ENCODE measurements around the gene SLC7A5. TPM values are rescaled to one million over a fixed set of nuclear protein-coding genes. Genes with fewer than 3 reads are reported as not detected.

The SLC7A5 gene
- total RNA-seq, 1 donor from 2014 or later = 13.5 TPM

DNA sequence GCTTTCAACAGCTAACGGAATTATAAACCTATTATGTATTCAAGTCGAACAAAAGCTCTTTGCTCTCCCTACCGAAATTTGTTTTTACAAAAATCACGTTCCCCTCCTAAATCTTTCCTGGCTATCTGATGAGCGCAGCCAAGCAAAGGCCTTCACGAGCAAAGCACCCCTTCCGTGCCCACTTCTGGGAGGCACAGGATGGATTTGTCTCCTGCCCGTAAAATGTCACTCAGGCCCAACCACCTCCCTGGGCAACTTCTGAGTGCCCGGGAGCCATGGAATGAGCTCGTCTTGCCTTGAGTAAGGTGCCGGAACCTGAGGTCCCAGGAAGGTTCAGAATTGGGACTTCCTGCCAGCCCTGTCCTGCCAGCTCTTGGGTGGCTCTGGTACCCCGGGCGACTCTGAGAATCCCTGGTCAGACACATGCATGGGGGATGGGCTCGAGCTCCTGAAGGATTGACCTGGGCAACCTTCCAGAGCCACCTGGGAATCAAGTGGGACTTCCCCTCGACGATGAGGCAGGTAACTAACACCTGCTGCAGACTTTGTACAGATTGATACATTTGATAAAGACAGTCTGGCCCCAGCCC is 19.8 kb downstream of the SLC7A5 start:
- Histone ChIP-seq H3K36me3 (no peaks in the 10 kb centered on the region), H3K9me3 (no peaks in the 10 kb centered on the region), H3K4me1 (peaks cover 26% of the 10 kb centered on the region), H3K27ac (no peak overlapping the region), H3K4me3 (no peak overlapping the region), H3K27me3 (no peaks in the 10 kb centered on the region)
- intact Hi-C loops (cut with DNase I) = no loop called here
- ATAC-seq (no peak), DNase-seq (no peak)
- TF ChIP-seq, protein P1, sequence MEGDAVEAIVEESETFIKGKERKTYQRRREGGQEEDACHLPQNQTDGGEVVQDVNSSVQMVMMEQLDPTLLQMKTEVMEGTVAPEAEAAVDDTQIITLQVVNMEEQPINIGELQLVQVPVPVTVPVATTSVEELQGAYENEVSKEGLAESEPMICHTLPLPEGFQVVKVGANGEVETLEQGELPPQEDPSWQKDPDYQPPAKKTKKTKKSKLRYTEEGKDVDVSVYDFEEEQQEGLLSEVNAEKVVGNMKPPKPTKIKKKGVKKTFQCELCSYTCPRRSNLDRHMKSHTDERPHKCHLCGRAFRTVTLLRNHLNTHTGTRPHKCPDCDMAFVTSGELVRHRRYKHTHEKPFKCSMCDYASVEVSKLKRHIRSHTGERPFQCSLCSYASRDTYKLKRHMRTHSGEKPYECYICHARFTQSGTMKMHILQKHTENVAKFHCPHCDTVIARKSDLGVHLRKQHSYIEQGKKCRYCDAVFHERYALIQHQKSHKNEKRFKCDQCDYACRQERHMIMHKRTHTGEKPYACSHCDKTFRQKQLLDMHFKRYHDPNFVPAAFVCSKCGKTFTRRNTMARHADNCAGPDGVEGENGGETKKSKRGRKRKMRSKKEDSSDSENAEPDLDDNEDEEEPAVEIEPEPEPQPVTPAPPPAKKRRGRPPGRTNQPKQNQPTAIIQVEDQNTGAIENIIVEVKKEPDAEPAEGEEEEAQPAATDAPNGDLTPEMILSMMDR (IDR thresholded peaks at IDR 0.05) = no peak

- TF ChIP-seq, protein P1 (IDR thresholded peaks at IDR 0.05) = no peak
- Histone ChIP-seq H3K4me1 (peaks cover 21% of the 10 kb centered on the region), H3K4me3 (no peak overlapping the region), H3K27ac (no peak overlapping the region), H3K36me3 (no peaks in the 10 kb centered on the region), H3K9me3 (no peaks in the 10 kb centered on the region), H3K27me3 (no peaks in the 10 kb centered on the region)
- ATAC-seq (no peak), DNase-seq (no peak)
- intact Hi-C loops (cut with DNase I) = no loop called here
Observed at GRCh38 chr16:87848676-87849345, 20.5 kb downstream of the SLC7A5 start.

DNA sequence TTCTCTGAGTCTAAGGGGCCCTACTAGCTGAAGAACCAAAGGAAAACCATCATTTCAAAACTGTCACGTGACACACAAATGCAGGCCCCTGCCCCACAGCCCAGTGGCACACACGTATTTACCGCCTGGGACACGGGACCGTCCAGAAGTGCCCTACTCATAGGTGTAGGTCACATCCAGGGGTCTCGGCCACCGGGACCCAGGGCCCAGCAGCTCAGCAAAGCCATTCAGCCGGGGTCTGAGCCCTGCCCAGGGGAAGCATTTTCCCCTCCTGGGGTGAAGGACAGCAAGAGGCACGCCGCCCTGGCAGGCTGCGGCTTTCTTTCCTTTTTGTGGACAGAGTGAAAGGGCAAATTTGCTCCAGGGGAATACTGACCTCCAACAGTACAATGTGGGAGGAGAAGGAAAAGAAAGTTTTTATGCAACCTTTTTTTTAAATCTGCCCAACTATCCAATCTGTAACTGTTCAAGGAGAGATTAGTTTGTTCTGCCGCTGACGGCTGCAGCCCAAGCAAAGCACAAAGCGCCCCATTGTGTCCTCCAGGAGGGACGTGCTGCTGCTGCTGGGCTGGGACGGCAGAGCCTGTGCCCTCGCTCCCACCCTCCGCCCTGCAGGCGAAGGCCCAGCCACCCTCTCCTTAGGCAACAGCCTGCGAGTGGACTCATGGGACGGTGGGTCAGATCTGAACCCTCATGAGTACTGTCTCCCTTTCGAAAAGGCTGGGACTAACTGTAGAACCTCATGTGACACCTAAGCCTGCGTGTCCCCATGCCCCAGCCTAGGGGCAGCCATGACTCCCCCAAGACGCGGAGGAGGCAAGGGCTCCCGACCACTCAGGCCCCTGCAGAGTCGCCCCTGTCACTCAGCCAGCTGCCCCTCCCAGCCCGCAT is 21.3 kb downstream of the SLC7A5 start:
- Histone ChIP-seq H3K4me3 (no peak overlapping the region), H3K27me3 (no peaks in the 10 kb centered on the region), H3K36me3 (no peaks in the 10 kb centered on the region), H3K9me3 (no peaks in the 10 kb centered on the region), H3K27ac (no peak overlapping the region), H3K4me1 (peaks cover 13% of the 10 kb centered on the region)
- TF ChIP-seq, protein P1 (IDR thresholded peaks at IDR 0.05) = no peak
- DNase-seq (no peak), ATAC-seq (no peak)
- intact Hi-C loops (cut with DNase I) = no loop called here

GRCh38 chr16:87847467-87847784 is 21.9 kb downstream of the SLC7A5 start:
- H3K27me3 ChIP-seq = no peaks in the 10 kb centered on the region
- intact Hi-C loops (cut with DNase I) = no loop called here
- TF ChIP-seq, protein P1 (IDR thresholded peaks at IDR 0.05) = no peak
- H3K4me1 ChIP-seq = peaks cover 9% of the 10 kb centered on the region
- H3K4me3 ChIP-seq = no peak overlapping the region
- H3K9me3 ChIP-seq = no peaks in the 10 kb centered on the region
- no peaks in the 10 kb centered on the region for H3K36me3 ChIP-seq
- no peak for DNase-seq
- ATAC-seq = no peak
- no peak overlapping the region for H3K27ac ChIP-seq

- intact Hi-C loops (cut with DNase I) = no loop called here
- DNase-seq (no peak), ATAC-seq (no peak)
- Histone ChIP-seq H3K4me1 (peaks cover 9% of the 10 kb centered on the region), H3K9me3 (no peaks in the 10 kb centered on the region), H3K27me3 (no peaks in the 10 kb centered on the region), H3K27ac (no peak overlapping the region), H3K36me3 (no peaks in the 10 kb centered on the region), H3K4me3 (no peak overlapping the region)
- TF ChIP-seq, protein P1 (IDR thresholded peaks at IDR 0.05) = no peak
Observed at GRCh38 chr16:87846705-87847466, 22.4 kb downstream of the SLC7A5 start.
